ENCODE data around the gene PHF14.

PHF14 gene

DNA sequence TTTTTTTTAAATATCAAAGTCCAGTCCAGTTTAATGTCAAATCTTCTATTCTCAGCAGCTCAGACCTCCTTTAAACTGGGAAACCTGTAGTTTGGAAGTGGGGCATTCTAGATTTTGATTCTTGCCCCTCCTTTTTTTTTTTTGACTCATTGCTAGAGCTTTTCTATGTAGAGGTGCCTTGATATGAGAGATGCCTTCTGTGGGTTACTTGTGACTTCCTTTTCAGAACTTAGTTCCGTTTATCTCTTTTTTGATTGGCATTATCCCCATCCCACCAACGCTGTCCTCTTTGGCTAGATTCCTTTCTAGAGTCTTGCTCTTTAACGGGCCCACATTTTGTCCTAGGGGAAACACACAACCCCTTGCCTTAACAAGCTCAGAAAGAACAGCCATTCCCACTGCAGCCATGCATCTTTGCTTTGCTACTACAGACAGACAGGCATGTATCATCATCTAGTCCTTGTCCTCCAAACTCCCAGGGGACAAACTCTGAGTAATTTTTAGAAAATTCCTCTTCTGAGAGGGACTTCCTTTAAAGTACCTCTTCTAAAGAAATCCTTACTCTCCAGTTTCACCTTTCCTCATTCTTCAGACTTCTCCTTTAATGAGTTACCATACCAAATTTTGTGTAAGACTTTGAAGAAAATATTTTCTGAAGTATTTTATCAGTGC lies 153.6 kb downstream of the PHF14 start:
- H3K4me1 ChIP-seq (ENCODE audit: control insufficient read depth in 5 of 5, insufficient read depth in 5 of 5, low read length in 5 of 5), result no peaks in the 10 kb centered on the region
- no peak overlapping the region for H3K9ac ChIP-seq (ENCODE audit: low read length in 5 of 5)
- H3K9me3 ChIP-seq (ENCODE audit: control insufficient read depth in 5 of 5, low read length in 5 of 5), result no peaks in the 10 kb centered on the region

DNA sequence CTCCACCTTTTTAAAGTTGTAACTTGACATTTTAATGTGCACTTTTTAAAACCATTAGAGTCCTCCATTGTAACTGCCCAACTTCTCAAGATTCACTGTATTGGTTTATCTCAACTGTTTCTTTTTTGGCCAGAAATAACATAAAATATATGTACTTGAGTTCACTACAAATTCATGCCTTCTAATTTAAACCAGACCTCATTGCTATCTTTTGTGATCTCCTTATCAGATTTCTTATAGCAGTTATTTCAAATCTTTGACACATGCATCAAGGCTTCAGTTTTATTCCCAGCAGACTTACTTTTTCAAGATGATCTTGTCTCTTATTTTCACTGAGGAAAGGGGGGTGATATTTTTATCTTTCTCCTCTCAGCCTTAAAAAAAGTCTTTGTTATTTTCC lies 154.3 kb downstream of the PHF14 start:
- H3K4me3 ChIP-seq (ENCODE audit: low read depth in 1 of 5, low read length in 5 of 5), result no peak overlapping the region
- no peaks in the 10 kb centered on the region for H3K4me1 ChIP-seq (ENCODE audit: control insufficient read depth in 5 of 5, insufficient read depth in 5 of 5, low read length in 5 of 5)
- no peaks in the 10 kb centered on the region for H3K9me3 ChIP-seq (ENCODE audit: control insufficient read depth in 5 of 5, low read length in 5 of 5)
- H3K27ac ChIP-seq (ENCODE audit: low read depth, low read length), result no peak overlapping the region
- H3K36me3 ChIP-seq (ENCODE audit: control insufficient read depth in 5 of 5, insufficient read depth in 5 of 5, low read length in 5 of 5), result no peaks in the 10 kb centered on the region
- H3K27me3 ChIP-seq (ENCODE audit: control insufficient read depth in 5 of 5, insufficient read depth in 4 of 5, low read length in 5 of 5), result no peaks in the 10 kb centered on the region
- H3K9ac ChIP-seq (ENCODE audit: low read length in 5 of 5), result no peak overlapping the region

More for the DNA sequence above, 153.6 kb downstream of the PHF14 start:
- no peaks in the 10 kb centered on the region for H3K36me3 ChIP-seq (ENCODE audit: control insufficient read depth in 5 of 5, insufficient read depth in 5 of 5, low read length in 5 of 5)
- no peak overlapping the region for H3K4me3 ChIP-seq (ENCODE audit: low read depth in 1 of 5, low read length in 5 of 5)
- no peak overlapping the region for H3K27ac ChIP-seq (ENCODE audit: low read depth, low read length)
- no peaks in the 10 kb centered on the region for H3K27me3 ChIP-seq (ENCODE audit: control insufficient read depth in 5 of 5, insufficient read depth in 4 of 5, low read length in 5 of 5)

DNA sequence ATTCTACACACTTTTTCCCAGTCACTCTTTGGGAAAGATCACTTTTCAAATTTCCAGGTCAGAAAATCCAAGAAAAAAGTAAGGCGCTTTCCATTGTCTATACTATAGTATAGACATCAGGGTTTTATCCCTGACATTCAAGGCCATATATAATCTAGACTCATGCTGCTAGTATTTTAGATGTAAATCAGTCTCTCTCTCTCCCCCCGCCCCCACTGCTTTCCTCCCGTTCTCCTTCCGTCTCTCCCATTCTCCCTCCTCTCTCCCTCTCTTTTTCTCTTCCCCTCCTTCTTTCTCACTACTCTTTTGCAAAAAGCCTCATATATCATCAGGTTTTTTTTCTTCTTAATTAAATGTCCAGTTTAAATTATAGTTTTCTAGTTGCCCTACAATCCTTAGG lies 154.8 kb downstream of the PHF14 start:
- no peaks in the 10 kb centered on the region for H3K36me3 ChIP-seq (ENCODE audit: control insufficient read depth in 5 of 5, insufficient read depth in 5 of 5, low read length in 5 of 5)
- no peaks in the 10 kb centered on the region for H3K27me3 ChIP-seq (ENCODE audit: control insufficient read depth in 5 of 5, insufficient read depth in 4 of 5, low read length in 5 of 5)
- H3K9me3 ChIP-seq (ENCODE audit: control insufficient read depth in 5 of 5, low read length in 5 of 5), result no peaks in the 10 kb centered on the region
- H3K4me3 ChIP-seq (ENCODE audit: low read depth in 1 of 5, low read length in 5 of 5), result no peak overlapping the region
- H3K4me1 ChIP-seq (ENCODE audit: control insufficient read depth in 5 of 5, insufficient read depth in 5 of 5, low read length in 5 of 5), result no peaks in the 10 kb centered on the region
- H3K27ac ChIP-seq (ENCODE audit: low read depth, low read length), result no peak overlapping the region
- H3K9ac ChIP-seq (ENCODE audit: low read length in 5 of 5), result no peak overlapping the region

DNA sequence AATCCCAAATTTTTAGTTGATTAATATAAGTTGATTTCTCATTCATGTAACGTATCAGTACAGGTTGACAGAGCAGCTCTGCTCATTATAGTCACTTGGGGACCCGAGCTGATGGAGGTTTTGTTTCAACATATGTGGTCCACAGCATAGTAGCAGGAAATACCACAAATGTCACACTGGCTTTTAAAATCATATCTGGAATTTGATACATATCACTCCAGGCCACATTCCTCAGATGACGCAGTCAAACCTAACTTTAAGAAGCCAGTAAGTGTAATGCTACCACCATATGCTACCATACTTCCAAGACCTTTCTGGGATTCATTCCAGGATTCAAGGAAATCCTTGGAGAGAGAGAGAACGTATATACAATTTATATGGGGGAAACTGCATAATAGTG lies 156.3 kb downstream of the PHF14 start:
- Histone ChIP-seq H3K27ac (ENCODE audit: low read depth, low read length) (no peak overlapping the region), H3K9ac (ENCODE audit: low read length in 5 of 5) (no peak overlapping the region), H3K36me3 (ENCODE audit: control insufficient read depth in 5 of 5, insufficient read depth in 5 of 5, low read length in 5 of 5) (no peaks in the 10 kb centered on the region), H3K27me3 (ENCODE audit: control insufficient read depth in 5 of 5, insufficient read depth in 4 of 5, low read length in 5 of 5) (no peaks in the 10 kb centered on the region), H3K4me3 (ENCODE audit: low read depth in 1 of 5, low read length in 5 of 5) (no peak overlapping the region), H3K9me3 (ENCODE audit: control insufficient read depth in 5 of 5, low read length in 5 of 5) (no peaks in the 10 kb centered on the region), H3K4me1 (ENCODE audit: control insufficient read depth in 5 of 5, insufficient read depth in 5 of 5, low read length in 5 of 5) (no peaks in the 10 kb centered on the region)

DNA sequence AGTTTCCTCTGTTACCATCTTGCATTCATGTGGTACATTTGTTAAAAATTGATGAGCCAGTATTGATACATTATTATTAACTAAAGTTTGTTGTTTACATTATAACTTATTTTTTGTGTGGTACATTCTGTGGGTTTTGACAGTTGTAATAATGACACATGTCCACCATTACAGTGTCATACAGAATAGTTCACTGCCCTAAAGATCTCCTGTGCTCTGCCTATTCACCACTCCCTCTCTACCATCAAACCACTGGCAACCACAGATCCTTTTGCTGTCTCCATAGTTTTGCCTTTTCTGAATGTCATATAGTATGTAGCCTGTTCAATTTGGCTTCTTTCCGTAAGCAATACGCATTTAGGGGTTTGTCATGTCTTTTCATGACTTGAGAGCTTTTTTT lies 156.9 kb downstream of the PHF14 start:
- Histone ChIP-seq H3K9me3 (ENCODE audit: control insufficient read depth in 5 of 5, low read length in 5 of 5) (no peaks in the 10 kb centered on the region), H3K4me3 (ENCODE audit: low read depth in 1 of 5, low read length in 5 of 5) (no peak overlapping the region), H3K36me3 (ENCODE audit: control insufficient read depth in 5 of 5, insufficient read depth in 5 of 5, low read length in 5 of 5) (no peaks in the 10 kb centered on the region), H3K27me3 (ENCODE audit: control insufficient read depth in 5 of 5, insufficient read depth in 4 of 5, low read length in 5 of 5) (no peaks in the 10 kb centered on the region), H3K4me1 (ENCODE audit: control insufficient read depth in 5 of 5, insufficient read depth in 5 of 5, low read length in 5 of 5) (no peaks in the 10 kb centered on the region), H3K9ac (ENCODE audit: low read length in 5 of 5) (no peak overlapping the region), H3K27ac (ENCODE audit: low read depth, low read length) (no peak overlapping the region)

DNA sequence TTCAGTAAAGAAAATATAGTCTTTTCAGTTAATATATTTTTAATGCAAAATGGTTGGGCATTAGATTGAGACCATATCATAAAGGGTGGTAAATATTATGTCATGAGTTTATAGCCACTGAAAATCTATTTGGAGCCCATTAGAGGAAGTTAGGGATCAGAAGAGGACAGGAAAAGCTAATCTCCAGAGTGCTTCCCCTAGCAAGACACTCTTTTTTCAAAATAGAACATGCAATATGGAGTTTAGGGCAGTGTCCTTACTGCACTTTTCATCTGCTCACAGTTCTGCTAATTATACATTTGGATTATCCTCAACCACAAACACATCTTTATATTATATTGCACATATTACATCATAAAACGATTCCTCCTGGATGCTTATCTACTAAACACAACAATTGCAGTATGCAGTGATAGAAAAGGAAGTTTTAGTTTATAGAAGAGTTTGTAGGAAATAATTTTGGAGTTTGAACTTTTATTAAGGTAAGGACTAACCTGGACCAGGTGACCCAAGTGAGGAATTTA lies 159.8 kb downstream of the PHF14 start:
- Histone ChIP-seq H3K4me1 (ENCODE audit: control insufficient read depth in 5 of 5, insufficient read depth in 5 of 5, low read length in 5 of 5) (no peaks in the 10 kb centered on the region), H3K27ac (ENCODE audit: low read depth, low read length) (no peak overlapping the region), H3K27me3 (ENCODE audit: control insufficient read depth in 5 of 5, insufficient read depth in 4 of 5, low read length in 5 of 5) (no peaks in the 10 kb centered on the region), H3K4me3 (ENCODE audit: low read depth in 1 of 5, low read length in 5 of 5) (no peak overlapping the region), H3K9me3 (ENCODE audit: control insufficient read depth in 5 of 5, low read length in 5 of 5) (no peaks in the 10 kb centered on the region), H3K36me3 (ENCODE audit: control insufficient read depth in 5 of 5, insufficient read depth in 5 of 5, low read length in 5 of 5) (no peaks in the 10 kb centered on the region), H3K9ac (ENCODE audit: low read length in 5 of 5) (no peak overlapping the region)

DNA sequence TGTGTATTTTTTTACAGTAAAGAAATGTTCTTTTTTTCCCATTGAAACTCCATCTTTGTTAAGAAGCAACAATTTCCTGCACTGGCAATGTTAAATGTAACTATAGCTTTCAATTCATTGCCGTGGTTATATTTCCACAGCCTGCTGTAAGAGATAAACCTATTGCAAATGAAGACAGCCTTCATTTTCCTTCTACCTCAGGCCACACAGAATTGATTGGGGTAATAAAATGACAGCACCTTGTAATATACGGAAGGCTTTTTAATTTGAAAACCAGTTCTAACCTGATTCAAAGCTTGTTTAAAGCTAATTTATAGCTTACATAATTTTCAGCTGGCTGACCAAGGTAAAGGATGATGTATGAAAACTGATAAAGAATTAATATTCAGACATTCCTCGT lies 161.9 kb downstream of the PHF14 start:
- Histone ChIP-seq H3K4me3 (ENCODE audit: low read depth in 1 of 5, low read length in 5 of 5) (no peak overlapping the region), H3K4me1 (ENCODE audit: control insufficient read depth in 5 of 5, insufficient read depth in 5 of 5, low read length in 5 of 5) (no peaks in the 10 kb centered on the region), H3K9ac (ENCODE audit: low read length in 5 of 5) (no peak overlapping the region), H3K9me3 (ENCODE audit: control insufficient read depth in 5 of 5, low read length in 5 of 5) (no peaks in the 10 kb centered on the region), H3K27me3 (ENCODE audit: control insufficient read depth in 5 of 5, insufficient read depth in 4 of 5, low read length in 5 of 5) (no peaks in the 10 kb centered on the region), H3K27ac (ENCODE audit: low read depth, low read length) (no peak overlapping the region), H3K36me3 (ENCODE audit: control insufficient read depth in 5 of 5, insufficient read depth in 5 of 5, low read length in 5 of 5) (peaks cover 0 to 4% (median 0%) of the 10 kb centered on the region in 5 donors)

DNA sequence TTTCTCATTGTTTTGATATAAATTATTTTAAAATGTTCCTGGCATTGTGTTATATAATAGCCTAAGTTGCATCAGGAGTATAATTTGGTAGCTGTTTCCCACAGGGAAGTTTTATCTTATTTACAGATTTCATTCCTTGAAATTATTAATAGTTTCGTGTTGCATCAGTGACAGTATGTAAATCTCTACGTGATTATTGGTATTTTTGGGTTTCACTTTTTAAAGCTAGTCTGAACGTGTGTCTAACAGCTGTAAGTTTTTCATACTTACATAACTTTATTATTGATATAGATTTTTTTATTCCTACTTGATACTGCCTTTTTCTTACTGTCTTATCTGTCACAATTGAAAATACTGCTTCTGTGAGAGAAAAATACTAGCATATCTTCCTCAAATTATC lies 167.9 kb downstream of the PHF14 start:
- no peaks in the 10 kb centered on the region for H3K4me1 ChIP-seq (ENCODE audit: control insufficient read depth in 5 of 5, insufficient read depth in 5 of 5, low read length in 5 of 5)
- H3K27ac ChIP-seq (ENCODE audit: low read depth, low read length), result no peak overlapping the region
- no peaks in the 10 kb centered on the region for H3K27me3 ChIP-seq (ENCODE audit: control insufficient read depth in 5 of 5, insufficient read depth in 4 of 5, low read length in 5 of 5)
- H3K9me3 ChIP-seq (ENCODE audit: control insufficient read depth in 5 of 5, low read length in 5 of 5), result no peaks in the 10 kb centered on the region
- no peak overlapping the region for H3K9ac ChIP-seq (ENCODE audit: low read length in 5 of 5)
- H3K36me3 ChIP-seq (ENCODE audit: control insufficient read depth in 5 of 5, insufficient read depth in 5 of 5, low read length in 5 of 5), result peaks cover 0 to 9% (median 0%) of the 10 kb centered on the region in 5 donors
- no peak overlapping the region for H3K4me3 ChIP-seq (ENCODE audit: low read depth in 1 of 5, low read length in 5 of 5)

DNA sequence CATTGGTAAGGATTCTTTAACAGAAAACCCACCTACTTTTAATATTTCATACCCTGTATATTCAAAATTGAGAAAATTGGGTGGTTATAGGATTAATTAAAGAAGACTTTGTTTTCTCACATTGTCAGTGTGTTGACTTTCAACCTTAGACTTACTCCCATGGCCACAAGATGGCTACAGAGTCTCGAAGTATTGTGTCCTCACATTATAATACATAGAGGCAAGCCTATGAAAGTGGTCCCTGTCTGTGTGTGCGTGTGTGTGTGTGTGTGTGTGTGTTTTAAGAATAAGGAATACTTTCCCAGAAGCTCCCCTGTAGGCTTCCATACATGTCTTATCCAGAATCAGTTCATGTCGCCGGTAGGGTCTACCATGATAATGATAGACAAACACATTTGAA lies 180.0 kb downstream of the PHF14 start:
- Histone ChIP-seq H3K36me3 (ENCODE audit: control insufficient read depth in 5 of 5, insufficient read depth in 5 of 5, low read length in 5 of 5) (no peaks in the 10 kb centered on the region), H3K4me1 (ENCODE audit: control insufficient read depth in 5 of 5, insufficient read depth in 5 of 5, low read length in 5 of 5) (peaks cover 0 to 2% (median 0%) of the 10 kb centered on the region in 5 donors), H3K9me3 (ENCODE audit: control insufficient read depth in 5 of 5, low read length in 5 of 5) (no peaks in the 10 kb centered on the region), H3K4me3 (ENCODE audit: low read depth in 1 of 5, low read length in 5 of 5) (no peak overlapping the region), H3K9ac (ENCODE audit: low read length in 5 of 5) (no peak overlapping the region), H3K27ac (ENCODE audit: low read depth, low read length) (no peak overlapping the region), H3K27me3 (ENCODE audit: control insufficient read depth in 5 of 5, insufficient read depth in 4 of 5, low read length in 5 of 5) (no peaks in the 10 kb centered on the region)

DNA sequence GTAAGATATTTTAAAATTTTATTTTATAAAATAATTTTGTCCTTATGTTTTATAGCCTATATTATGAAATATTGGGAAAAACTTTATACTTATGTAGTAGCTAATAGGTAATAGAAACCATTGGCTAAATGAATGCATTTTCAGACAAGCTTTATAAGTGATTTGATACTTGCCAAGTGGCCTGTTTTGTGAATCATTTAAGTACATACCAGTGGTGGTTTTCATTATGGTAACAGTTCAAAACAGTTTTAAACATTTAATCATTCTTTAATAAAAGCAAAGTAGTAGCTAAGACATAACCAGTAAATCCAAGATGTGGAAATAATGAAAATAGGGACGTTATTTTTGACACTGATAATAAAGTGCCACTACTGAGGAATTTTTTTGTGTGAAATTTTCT lies 182.2 kb downstream of the PHF14 start:
- Histone ChIP-seq H3K9me3 (ENCODE audit: control insufficient read depth in 5 of 5, low read length in 5 of 5) (no peaks in the 10 kb centered on the region), H3K27ac (ENCODE audit: low read depth, low read length) (peak overlapping the region; percentile 42), H3K36me3 (ENCODE audit: control insufficient read depth in 5 of 5, insufficient read depth in 5 of 5, low read length in 5 of 5) (no peaks in the 10 kb centered on the region), H3K27me3 (ENCODE audit: control insufficient read depth in 5 of 5, insufficient read depth in 4 of 5, low read length in 5 of 5) (no peaks in the 10 kb centered on the region), H3K4me1 (ENCODE audit: control insufficient read depth in 5 of 5, insufficient read depth in 5 of 5, low read length in 5 of 5) (peaks cover 0 to 2% (median 0%) of the 10 kb centered on the region in 5 donors), H3K4me3 (ENCODE audit: low read depth in 1 of 5, low read length in 5 of 5) (no peak overlapping the region), H3K9ac (ENCODE audit: low read length in 5 of 5) (no peak overlapping the region)

Measured in subcutaneous abdominal adipose tissue (tissue), 5 donors.